Stimulated activated CD8-positive, alpha-beta memory T cell treated with anti-CD3 and anti-CD28 coated beads, Interleukin-15, amount 100 ng/mL, for 4 hours (primary cell): ENCODE data around the gene DHX38.

Source experiments
- DNase-seq, 2 donors: peaks; one replicate each; pipeline ENCODE4 v3.0.0-alpha.2; 2020; ENCODE audit warnings: low read depth in 2 of 2

DHX38 gene

GRCh38 chr16:72083778-72084404 lies 9.8 kb upstream of the DHX38 start:
- no peak for DNase-seq

GRCh38 chr16:72084445-72084844 lies 9.2 kb upstream of the DHX38 start:
- no peak for DNase-seq

GRCh38 chr16:72085002-72085401 lies 8.6 kb upstream of the DHX38 start:
- no peak for DNase-seq

- no peak for DNase-seq
Observed at GRCh38 chr16:72091217-72091616, 2.4 kb upstream of the DHX38 start.

- no peak for DNase-seq
Observed at GRCh38 chr16:72092832-72093447, 707 bp upstream of the DHX38 start.

- DNase-seq: peak in 1 of 2 donors; percentile 62
Observed at GRCh38 chr16:72094266-72094610, 591 bp downstream of the DHX38 start.

GRCh38 chr16:72098936-72099335 lies 5.3 kb downstream of the DHX38 start:
- no peak for DNase-seq

GRCh38 chr16:72099377-72099818 lies 5.8 kb downstream of the DHX38 start:
- peak in 1 of 2 donors; percentile 13 for DNase-seq

GRCh38 chr16:72101195-72101594 lies 7.5 kb downstream of the DHX38 start:
- no peak for DNase-seq

- no peak for DNase-seq
Observed at GRCh38 chr16:72104905-72105304, 11.3 kb downstream of the DHX38 start.

GRCh38 chr16:72105978-72106377 lies 12.3 kb downstream of the DHX38 start:
- DNase-seq: no peak

GRCh38 chr16:72107371-72107770 lies 13.7 kb downstream of the DHX38 start:
- DNase-seq: no peak

GRCh38 chr16:72108353-72109102 lies 14.9 kb downstream of the DHX38 start:
- DNase-seq: no peak

GRCh38 chr16:72109300-72109699 lies 15.7 kb downstream of the DHX38 start:
- no peak for DNase-seq

- DNase-seq: no peak
Observed at GRCh38 chr16:72109966-72110530, 16.4 kb downstream of the DHX38 start.

- no peak for DNase-seq
Observed at GRCh38 chr16:72110662-72111615, 17.3 kb downstream of the DHX38 start.

GRCh38 chr16:72111657-72112451 lies 18.2 kb downstream of the DHX38 start:
- no peak for DNase-seq

- DNase-seq: no peak
Observed at GRCh38 chr16:72112452-72112792, 18.8 kb downstream of the DHX38 start.

GRCh38 chr16:72112906-72113615 lies 19.4 kb downstream of the DHX38 start:
- no peak for DNase-seq

GRCh38 chr16:72113616-72113945 lies 19.9 kb downstream of the DHX38 start:
- DNase-seq: no peak
